ENCODE results near the gene OR2A7. TPM values are rescaled to one million over a fixed set of nuclear protein-coding genes. Genes with fewer than 3 reads are reported as not detected.
A peak's percentile ranks its signal among the peaks of the same experiment; 100 is the strongest.
"Not testable (repeated sequence)": the region's sequence is repeated elsewhere in the genome, so short reads cannot be mapped to it uniquely, and the experiment has no call there.

OR2A7 gene
- total and polyA plus RNA-seq, 8 donors: 5.3 to 25.2 (median 17.1) TPM

- Histone ChIP-seq H3K27ac (no peak overlapping the region), H3K9me3 (no peaks in the 10 kb centered on the region), H3K27me3 (no peaks in the 10 kb centered on the region), H3K4me3 (no peak overlapping the region), H3K4me1 (no peaks in the 10 kb centered on the region), H3K36me3 (no peaks in the 10 kb centered on the region)
- intact Hi-C loops (cut with DNase I): no loop called here
- TF ChIP-seq CTCF (IDR thresholded peaks at IDR 0.05): no peak
- ATAC-seq (no peak), DNase-seq (no peak)
These were observed 9.1 kb downstream of the OR2A7 start for GRCh38 chr7:144255471-144255897.

GRCh38 chr7:144252307-144252706, 12.3 kb downstream of the OR2A7 start:
- H3K9me3 ChIP-seq; DNase-seq; ATAC-seq; H3K27ac ChIP-seq; H3K4me3 ChIP-seq; H3K27me3 ChIP-seq; H3K4me1 ChIP-seq; H3K36me3 ChIP-seq; intact Hi-C loops (cut with DNase I): not testable (repeated sequence)

- intact Hi-C loops (cut with DNase I); ATAC-seq: not testable (repeated sequence)
These were observed 16.8 kb downstream of the OR2A7 start for GRCh38 chr7:144247674-144248330.

GRCh38 chr7:144246967-144247366, 17.6 kb downstream of the OR2A7 start:
- ATAC-seq; H3K36me3 ChIP-seq; H3K4me3 ChIP-seq; intact Hi-C loops (cut with DNase I); H3K4me1 ChIP-seq; DNase-seq; H3K9me3 ChIP-seq; H3K27ac ChIP-seq; H3K27me3 ChIP-seq: not testable (repeated sequence)

More at GRCh38 chr7:144247674-144248330, 16.8 kb downstream of the OR2A7 start:
- DNase-seq, H3K4me1 ChIP-seq, H3K27ac ChIP-seq, H3K27me3 ChIP-seq, H3K36me3 ChIP-seq, H3K9me3 ChIP-seq, H3K4me3 ChIP-seq: not testable (repeated sequence)

- H3K4me3 ChIP-seq; H3K9me3 ChIP-seq; ATAC-seq; H3K27ac ChIP-seq; intact Hi-C loops (cut with DNase I); H3K4me1 ChIP-seq; H3K27me3 ChIP-seq; DNase-seq; H3K36me3 ChIP-seq: not testable (repeated sequence)
These were observed 19.2 kb downstream of the OR2A7 start for GRCh38 chr7:144245372-144245771.

- H3K4me1 ChIP-seq; H3K36me3 ChIP-seq; H3K27me3 ChIP-seq; H3K4me3 ChIP-seq; H3K27ac ChIP-seq; intact Hi-C loops (cut with DNase I); DNase-seq; H3K9me3 ChIP-seq; ATAC-seq: not testable (repeated sequence)
These were observed 25.2 kb downstream of the OR2A7 start, which contains the start of gene OR2A42 for GRCh38 chr7:144239365-144239764. Gene OR2A42, minus strand, starts transcription at chr7:144239605. Its CDS starts 6,762 bp downstream, at chr7:144232843.

- DNase-seq; H3K27me3 ChIP-seq; ATAC-seq; intact Hi-C loops (cut with DNase I); H3K4me1 ChIP-seq; H3K27ac ChIP-seq; H3K36me3 ChIP-seq; H3K9me3 ChIP-seq; H3K4me3 ChIP-seq: not testable (repeated sequence)
These were observed 26.0 kb downstream of the OR2A7 start for GRCh38 chr7:144238530-144239082.

GRCh38 chr7:144233039-144233438, 31.6 kb downstream of the OR2A7 start:
- H3K36me3 ChIP-seq; H3K9me3 ChIP-seq; H3K4me3 ChIP-seq; DNase-seq; intact Hi-C loops (cut with DNase I); ATAC-seq; H3K4me1 ChIP-seq; H3K27me3 ChIP-seq; H3K27ac ChIP-seq: not testable (repeated sequence)

- H3K4me3 ChIP-seq; H3K4me1 ChIP-seq; DNase-seq; H3K27me3 ChIP-seq; H3K36me3 ChIP-seq; ATAC-seq; H3K9me3 ChIP-seq; intact Hi-C loops (cut with DNase I); H3K27ac ChIP-seq: not testable (repeated sequence)
These were observed 33.6 kb downstream of the OR2A7 start for GRCh38 chr7:144231027-144231426.

- H3K27ac ChIP-seq; intact Hi-C loops (cut with DNase I); H3K9me3 ChIP-seq; H3K36me3 ChIP-seq; H3K4me1 ChIP-seq; H3K4me3 ChIP-seq; H3K27me3 ChIP-seq: not testable (repeated sequence)
- peak in 1 of 4 donors; percentile 28 for DNase-seq
- ATAC-seq: peak; percentile 58
These were observed 35.8 kb downstream of the OR2A7 start for GRCh38 chr7:144228810-144229209.

GRCh38 chr7:144226866-144227265, 37.7 kb downstream of the OR2A7 start:
- H3K9me3 ChIP-seq; H3K27me3 ChIP-seq; ATAC-seq; H3K4me1 ChIP-seq; H3K36me3 ChIP-seq; intact Hi-C loops (cut with DNase I); H3K27ac ChIP-seq; H3K4me3 ChIP-seq; DNase-seq: not testable (repeated sequence)

- H3K27me3 ChIP-seq; ATAC-seq; H3K9me3 ChIP-seq; intact Hi-C loops (cut with DNase I); H3K36me3 ChIP-seq; H3K4me3 ChIP-seq; DNase-seq; H3K4me1 ChIP-seq; H3K27ac ChIP-seq: not testable (repeated sequence)
These were observed 40.9 kb downstream of the OR2A7 start for GRCh38 chr7:144223675-144224074.

GRCh38 chr7:144220531-144220930, 44.1 kb downstream of the OR2A7 start:
- H3K4me3 ChIP-seq; intact Hi-C loops (cut with DNase I); DNase-seq; H3K9me3 ChIP-seq; H3K27ac ChIP-seq; H3K27me3 ChIP-seq; H3K36me3 ChIP-seq; H3K4me1 ChIP-seq; ATAC-seq: not testable (repeated sequence)
